ENCODE results near the gene CGN. TPM values are rescaled to one million over a fixed set of nuclear protein-coding genes. Genes with fewer than 3 reads are reported as not detected.

The CGN gene
- total RNA-seq, 1 donor from 2014 or later: 128 TPM

- no peaks in the 10 kb centered on the region for H3K9me3 Mint-ChIP-seq (ENCODE audit: low read depth)
- peak; percentile 37 for DNase-seq (ENCODE audit: low spot score, unreplicated experiment)
- peak overlapping the region; percentile 99 for H3K27ac Mint-ChIP-seq
- no peaks in the 10 kb centered on the region for H3K27me3 Mint-ChIP-seq
- H3K4me3 Mint-ChIP-seq (ENCODE audit: low read depth): peak overlapping the region; percentile 91
- peaks cover 43% of the 10 kb centered on the region for H3K4me1 Mint-ChIP-seq (ENCODE audit: low read depth)
- peak; percentile 14 for TF ChIP-seq CTCF (IDR thresholded peaks at IDR 0.05; ENCODE audit: unreplicated experiment)
- peaks cover 4% of the 10 kb centered on the region for H3K36me3 Mint-ChIP-seq (ENCODE audit: insufficient read depth)
These were observed 539 bp downstream of the CGN start for GRCh38 chr1:151511636-151512215.

- DNase-seq (ENCODE audit: low spot score, unreplicated experiment): no peak
- no peaks in the 10 kb centered on the region for H3K9me3 Mint-ChIP-seq (ENCODE audit: low read depth)
- peaks cover 4% of the 10 kb centered on the region for H3K36me3 Mint-ChIP-seq (ENCODE audit: insufficient read depth)
- peak overlapping the region; percentile 99 for H3K27ac Mint-ChIP-seq
- no peak for TF ChIP-seq CTCF (IDR thresholded peaks at IDR 0.05; ENCODE audit: unreplicated experiment)
- no peaks in the 10 kb centered on the region for H3K27me3 Mint-ChIP-seq
- peaks cover 42% of the 10 kb centered on the region for H3K4me1 Mint-ChIP-seq (ENCODE audit: low read depth)
- peak overlapping the region; percentile 91 for H3K4me3 Mint-ChIP-seq (ENCODE audit: low read depth)
These were observed 1.1 kb downstream of the CGN start for GRCh38 chr1:151512326-151512725.

- H3K27me3 Mint-ChIP-seq: no peaks in the 10 kb centered on the region
- peak overlapping the region; percentile 91 for H3K4me3 Mint-ChIP-seq (ENCODE audit: low read depth)
- no peaks in the 10 kb centered on the region for H3K9me3 Mint-ChIP-seq (ENCODE audit: low read depth)
- H3K4me1 Mint-ChIP-seq (ENCODE audit: low read depth): peaks cover 42% of the 10 kb centered on the region
- H3K36me3 Mint-ChIP-seq (ENCODE audit: insufficient read depth): peaks cover 4% of the 10 kb centered on the region
- DNase-seq (ENCODE audit: low spot score, unreplicated experiment): peak; percentile 67
- no peak for TF ChIP-seq CTCF (IDR thresholded peaks at IDR 0.05; ENCODE audit: unreplicated experiment)
- H3K27ac Mint-ChIP-seq: peak overlapping the region; percentile 99
These were observed 1.8 kb downstream of the CGN start for GRCh38 chr1:151512801-151513625.

GRCh38 chr1:151513626-151514121 is 2.5 kb downstream of the CGN start:
- peak overlapping the region; percentile 91 for H3K4me3 Mint-ChIP-seq (ENCODE audit: low read depth)

More at GRCh38 chr1:151513626-151514121, 2.5 kb downstream of the CGN start:
- DNase-seq (ENCODE audit: low spot score, unreplicated experiment): peak; percentile 37
- Mint-ChIP-seq H3K27ac (peak overlapping the region; percentile 99), H3K36me3 (ENCODE audit: insufficient read depth) (peaks cover 4% of the 10 kb centered on the region), H3K4me1 (ENCODE audit: low read depth) (peaks cover 42% of the 10 kb centered on the region), H3K9me3 (ENCODE audit: low read depth) (no peaks in the 10 kb centered on the region), H3K27me3 (no peaks in the 10 kb centered on the region)
- TF ChIP-seq CTCF (IDR thresholded peaks at IDR 0.05; ENCODE audit: unreplicated experiment): no peak
